Adrenal gland (tissue), 12 donors: ENCODE data around the gene EEF1AKMT3. TPM values are rescaled to one million over a fixed set of nuclear protein-coding genes. Genes with fewer than 3 reads are reported as not detected.

ENCODE experiments used
- DNase-seq, 7 donors: peaks; one replicate each; pipeline ENCODE4 v3.0.0-alpha.2; 2019 to 2020
- H3K27ac ChIP-seq, 5 donors: fragments of 200-600 bp; sonication (generic) in 4 of 5; 1 replicate in 3 of 5; 2 replicates in 2 of 5; pipeline versions ENCODE4 v1.5.1 to v1.8.0; 2016 to 2020; ENCODE audit warnings: mild to moderate bottlenecking in 1 of 5
- H3K27me3 ChIP-seq: fragments of 200-600 bp; 2 replicates; pipeline ENCODE4 v1.8.0; 2021
- H3K36me3 ChIP-seq, 2 donors: fragments of 200-600 bp; replicated peaks in 1 of 2; 1 replicate in 1 of 2; 2 replicates in 1 of 2; pipeline versions ENCODE4 v1.5.1 to v1.8.0; 2018 to 2022
- H3K4me1 ChIP-seq, 2 donors: fragments of 200-600 bp; replicated peaks in 1 of 2; 1 replicate in 1 of 2; 2 replicates in 1 of 2; pipeline versions ENCODE4 v1.5.1 to v1.8.0; 2018 to 2021
- H3K4me3 ChIP-seq, 4 donors: fragments of 200-600 bp; sonication (generic) in 3 of 4; one replicate each; pipeline ENCODE4 v1.5.1; 2016 to 2018
- H3K9me3 ChIP-seq, 3 donors: fragments of 200-600 bp; sonication (generic) in 1 of 3; replicated peaks in 1 of 3; 1 replicate in 2 of 3; 2 replicates in 1 of 3; pipeline versions ENCODE4 v1.5.1 to v1.8.0; 2016 to 2021
- CTCF ChIP-seq, 6 experiments: fragments of 450-650 bp in 4 of 6; fragments of 200-600 bp in 2 of 6; sonication (generic) in 1 of 6; IDR thresholded peaks; 1 replicate in 5 of 6; 2 replicates in 1 of 6; pipeline versions ENCODE4 v1.5.1 to v1.8.0; 2016 to 2021; ENCODE audit warnings: antibody characterized with exemption in 6 of 6, mild to moderate bottlenecking in 2 of 6, moderate library complexity in 1 of 6
- POLR2A ChIP-seq, 2 donors: fragments of 450-650 bp; IDR thresholded peaks; one replicate each; pipeline ENCODE4 v1.6.1; 2017; ENCODE audit warnings: antibody characterized with exemption in 2 of 2, mild to moderate bottlenecking in 2 of 2, moderate library complexity in 1 of 2
- WGBS, 4 donors: extraction: QIAGEN DNeasy Blood & Tissue Kit in 2 of 4; methylation state at CpG; one replicate each; pipeline versions ENCODE4 v1.1.5 to v1.1.7; 2013 to 2017; 5-methylcytosine and 5-hydroxymethylcytosine counted together
- intact Hi-C, 2 donors: fragments of 100-400 bp; cut with DNase I; formaldehyde crosslinking; loops; one replicate each; pipeline versions ENCODE4 v1.14.1 to v1.15.0; 2022 to 2023
- polyA plus RNA-seq, 3 donors: library from polyadenylated mRNA; stranded (reverse); fragments of 200-250 nt in 2 of 3; fragments of 350-450 nt in 1 of 3; fragmentation: Illumina TruSeq in 1 of 3; extraction: RNeasy Lipid Tissue Mini Kit (QIAGEN cat#74804) in 1 of 3; gene quantifications; one replicate each; pipeline ENCODE4 v1.2.3, GENCODE V29; 2013 to 2014
- total RNA-seq, 9 donors: library from RNA; depleted of rRNA in 4 of 9; stranded (reverse); fragments of >200 nt in 4 of 9; fragments of 120-200 nt in 1 of 9; fragmentation: NEBNext Ultra II Directional in 1 of 9; extraction: Animal tissue kit (Norgen Biotek cat#: 25700) in 1 of 9; gene quantifications; one replicate each; pipeline versions ENCODE4 v1.1.0 to v1.2.4, GENCODE V29; 2013 to 2023
- donor health status: healthy with polysubstance abuse.
- donor health status: Bipolar disorder and iron deficiency.
- donor health status: DM: yes; HTN: yes; CAD: no.
- donor health status: DM: no; HTN: no; CAD: no.
- donor health status: DM: no; HTN: no; CAD: no.
- donor health status: DM: yes; HTN: yes; CAD: no.

The EEF1AKMT3 gene
- total and polyA plus RNA-seq, 12 donors = 2.4 to 35.9 (median 8.8) TPM

- TF ChIP-seq POLR2A (IDR thresholded peaks at IDR 0.05) = no peak
- no peaks in the 10 kb centered on the region for H3K9me3 ChIP-seq
- intact Hi-C loops = no loop called here
- WGBS, 4 donors = 95 to 98% (median 96%) methylated on average over 15 to 25 of the region's 25 CpGs
- DNase-seq = no peak
- peaks cover 0 to 21% of the 10 kb centered on the region in 2 donors for H3K36me3 ChIP-seq
- no peak overlapping the region for H3K4me3 ChIP-seq
- peaks cover 0 to 14% of the 10 kb centered on the region in 2 donors for H3K4me1 ChIP-seq
- no peaks in the 10 kb centered on the region for H3K27me3 ChIP-seq
- no peak overlapping the region for H3K27ac ChIP-seq
These were observed 13.7 kb upstream of the EEF1AKMT3 start for GRCh38 chr12:57758552-57759359.

- H3K9me3 ChIP-seq = no peaks in the 10 kb centered on the region
- no peak overlapping the region for H3K4me3 ChIP-seq
- no peak overlapping the region for H3K27ac ChIP-seq
- peaks cover 0 to 21% of the 10 kb centered on the region in 2 donors for H3K36me3 ChIP-seq
- intact Hi-C loops = no loop called here
- H3K27me3 ChIP-seq = no peaks in the 10 kb centered on the region
- WGBS, 4 donors = 41 to 54% (median 49%) methylated on average over 2 to 3 of the region's 3 CpGs
- peaks cover 0 to 10% of the 10 kb centered on the region in 2 donors for H3K4me1 ChIP-seq
- TF ChIP-seq POLR2A (IDR thresholded peaks at IDR 0.05) (no peak), CTCF (IDR thresholded peaks at IDR 0.05) (peak in 4 of 6 experiments; percentile 21 to 36 (median 29))
- peak in 1 of 7 donors; percentile 35 for DNase-seq
These were observed 12.9 kb upstream of the EEF1AKMT3 start for GRCh38 chr12:57759360-57759980.

- no peak for DNase-seq
- peaks cover 8 to 18% of the 10 kb centered on the region in 2 donors for H3K4me1 ChIP-seq
- intact Hi-C loops = no loop called here
- H3K27me3 ChIP-seq = no peaks in the 10 kb centered on the region
- H3K4me3 ChIP-seq = no peak overlapping the region
- WGBS, 4 donors = 84 to 95% (median 91%) methylated on average over 3 of the region's 3 CpGs
- peaks cover 0 to 21% of the 10 kb centered on the region in 2 donors for H3K36me3 ChIP-seq
- H3K9me3 ChIP-seq = no peaks in the 10 kb centered on the region
- H3K27ac ChIP-seq = no peak overlapping the region
- TF ChIP-seq POLR2A (IDR thresholded peaks at IDR 0.05) (no peak), CTCF (IDR thresholded peaks at IDR 0.05) (no peak)
These were observed 11.9 kb upstream of the EEF1AKMT3 start for GRCh38 chr12:57760347-57760982.

GRCh38 chr12:57761391-57761998 is 10.9 kb upstream of the EEF1AKMT3 start:
- Histone ChIP-seq H3K27ac (no peak overlapping the region), H3K27me3 (no peaks in the 10 kb centered on the region), H3K36me3 (peaks cover 0 to 21% of the 10 kb centered on the region in 2 donors), H3K4me1 (peaks cover 18 to 22% of the 10 kb centered on the region in 2 donors), H3K4me3 (no peak overlapping the region), H3K9me3 (no peaks in the 10 kb centered on the region)
- TF ChIP-seq POLR2A (IDR thresholded peaks at IDR 0.05) (no peak), CTCF (IDR thresholded peaks at IDR 0.05) (no peak)
- WGBS, 4 donors = 87 to 97% (median 90%) methylated on average over 4 of the region's 4 CpGs
- intact Hi-C loops = no loop called here
- no peak for DNase-seq
